Memory B cell (primary cell): ENCODE results near the gene TSPEAR.

Experiments
- ATAC-seq: fragments of 150-1000 bp; cut with Tn5 transposase; 2 replicates; pipeline ENCODE4 v1.10.0; 2021; ENCODE audit warnings: low read depth, mild to moderate bottlenecking, moderate library complexity
- DNase-seq, 2 donors: peaks; one replicate each; pipeline ENCODE4 v3.0.0; 2022; ENCODE audit warnings: low spot score in 2 of 2
- H3K27ac Mint-ChIP-seq: one replicate; pipeline ENCODE4 v1.8.0; 2022; ENCODE audit warnings: mild to moderate bottlenecking, moderate library complexity, mixed read lengths
- H3K27me3 Mint-ChIP-seq: one replicate; pipeline ENCODE4 v1.8.0; 2022; ENCODE audit warnings: mixed read lengths
- H3K36me3 Mint-ChIP-seq: one replicate; pipeline ENCODE4 v1.8.0; 2022; ENCODE audit warnings: mild to moderate bottlenecking, mixed read lengths
- H3K4me1 Mint-ChIP-seq: one replicate; pipeline ENCODE4 v1.8.0; 2022; ENCODE audit warnings: mixed read lengths
- H3K4me3 Mint-ChIP-seq: one replicate; pipeline ENCODE4 v1.8.0; 2022; ENCODE audit warnings: mild to moderate bottlenecking, moderate library complexity, mixed read lengths
- H3K9me3 Mint-ChIP-seq: one replicate; pipeline ENCODE4 v1.8.0; 2022; ENCODE audit warnings: mixed read lengths

TSPEAR gene

GRCh38 chr21:44734026-44734745 lies 22.8 kb upstream of the TSPEAR start:
- H3K27me3 Mint-ChIP-seq = peaks cover 15% of the 10 kb centered on the region
- no peak for DNase-seq
- H3K36me3 Mint-ChIP-seq = no peaks in the 10 kb centered on the region
- H3K4me3 Mint-ChIP-seq = no peak overlapping the region
- no peaks in the 10 kb centered on the region for H3K9me3 Mint-ChIP-seq
- ATAC-seq = no peak
- H3K4me1 Mint-ChIP-seq = no peaks in the 10 kb centered on the region
- H3K27ac Mint-ChIP-seq = no peak overlapping the region

GRCh38 chr21:44732956-44733355 lies 21.6 kb upstream of the TSPEAR start:
- H3K9me3 Mint-ChIP-seq = no peaks in the 10 kb centered on the region
- peaks cover 15% of the 10 kb centered on the region for H3K27me3 Mint-ChIP-seq
- ATAC-seq (no peak), DNase-seq (no peak)
- H3K4me1 Mint-ChIP-seq = no peaks in the 10 kb centered on the region
- no peaks in the 10 kb centered on the region for H3K36me3 Mint-ChIP-seq
- no peak overlapping the region for H3K4me3 Mint-ChIP-seq
- no peak overlapping the region for H3K27ac Mint-ChIP-seq

GRCh38 chr21:44732263-44732662 lies 20.9 kb upstream of the TSPEAR start:
- Mint-ChIP-seq H3K4me3 (no peak overlapping the region), H3K36me3 (no peaks in the 10 kb centered on the region), H3K27ac (no peak overlapping the region), H3K9me3 (no peaks in the 10 kb centered on the region), H3K4me1 (no peaks in the 10 kb centered on the region), H3K27me3 (peaks cover 15% of the 10 kb centered on the region)
- ATAC-seq = no peak
- DNase-seq = no peak

- Mint-ChIP-seq H3K4me3 (no peak overlapping the region), H3K4me1 (no peaks in the 10 kb centered on the region), H3K27ac (no peak overlapping the region), H3K9me3 (no peaks in the 10 kb centered on the region), H3K27me3 (peaks cover 22% of the 10 kb centered on the region), H3K36me3 (no peaks in the 10 kb centered on the region)
- no peak for ATAC-seq
- DNase-seq = no peak
These were observed 19.7 kb upstream of the TSPEAR start for GRCh38 chr21:44730951-44731579.

- Mint-ChIP-seq H3K9me3 (no peaks in the 10 kb centered on the region), H3K27me3 (peaks cover 28% of the 10 kb centered on the region), H3K27ac (no peak overlapping the region), H3K4me1 (no peaks in the 10 kb centered on the region), H3K36me3 (no peaks in the 10 kb centered on the region), H3K4me3 (no peak overlapping the region)
- DNase-seq (no peak), ATAC-seq (no peak)
These were observed 18.6 kb upstream of the TSPEAR start for GRCh38 chr21:44730028-44730395.

GRCh38 chr21:44729336-44730027 lies 18.1 kb upstream of the TSPEAR start:
- DNase-seq (no peak), ATAC-seq (no peak)
- peaks cover 28% of the 10 kb centered on the region for H3K27me3 Mint-ChIP-seq
- H3K4me3 Mint-ChIP-seq = no peak overlapping the region
- no peaks in the 10 kb centered on the region for H3K9me3 Mint-ChIP-seq
- no peak overlapping the region for H3K27ac Mint-ChIP-seq
- no peaks in the 10 kb centered on the region for H3K36me3 Mint-ChIP-seq
- no peaks in the 10 kb centered on the region for H3K4me1 Mint-ChIP-seq

- ATAC-seq (no peak), DNase-seq (no peak)
- no peaks in the 10 kb centered on the region for H3K9me3 Mint-ChIP-seq
- H3K27ac Mint-ChIP-seq = no peak overlapping the region
- no peak overlapping the region for H3K4me3 Mint-ChIP-seq
- H3K36me3 Mint-ChIP-seq = no peaks in the 10 kb centered on the region
- no peaks in the 10 kb centered on the region for H3K4me1 Mint-ChIP-seq
- peaks cover 30% of the 10 kb centered on the region for H3K27me3 Mint-ChIP-seq
These were observed 17.3 kb upstream of the TSPEAR start for GRCh38 chr21:44728716-44729115.

- ATAC-seq (no peak), DNase-seq (no peak)
- Mint-ChIP-seq H3K4me3 (no peak overlapping the region), H3K9me3 (no peaks in the 10 kb centered on the region), H3K27ac (no peak overlapping the region), H3K4me1 (peaks cover 2% of the 10 kb centered on the region), H3K36me3 (no peaks in the 10 kb centered on the region), H3K27me3 (peaks cover 34% of the 10 kb centered on the region)
These were observed 16.4 kb upstream of the TSPEAR start for GRCh38 chr21:44727757-44728156.

GRCh38 chr21:44727321-44727720 lies 15.9 kb upstream of the TSPEAR start:
- Mint-ChIP-seq H3K27ac (no peak overlapping the region), H3K4me3 (no peak overlapping the region), H3K27me3 (peaks cover 36% of the 10 kb centered on the region), H3K9me3 (no peaks in the 10 kb centered on the region), H3K4me1 (peaks cover 3% of the 10 kb centered on the region), H3K36me3 (no peaks in the 10 kb centered on the region)
- ATAC-seq (no peak), DNase-seq (no peak)

- ATAC-seq = no peak
These were observed 15.5 kb upstream of the TSPEAR start for GRCh38 chr21:44726826-44727225.

GRCh38 chr21:44724926-44725325 lies 13.6 kb upstream of the TSPEAR start:
- Mint-ChIP-seq H3K36me3 (no peaks in the 10 kb centered on the region), H3K27me3 (peaks cover 30% of the 10 kb centered on the region), H3K9me3 (no peaks in the 10 kb centered on the region), H3K4me3 (no peak overlapping the region), H3K27ac (no peak overlapping the region), H3K4me1 (peaks cover 3% of the 10 kb centered on the region)
- no peak for ATAC-seq
- DNase-seq = no peak

More at GRCh38 chr21:44726826-44727225, 15.5 kb upstream of the TSPEAR start:
- Mint-ChIP-seq H3K27me3 (peaks cover 33% of the 10 kb centered on the region), H3K9me3 (no peaks in the 10 kb centered on the region), H3K36me3 (no peaks in the 10 kb centered on the region), H3K27ac (no peak overlapping the region), H3K4me3 (no peak overlapping the region), H3K4me1 (peaks cover 3% of the 10 kb centered on the region)
- DNase-seq = no peak

- no peak overlapping the region for H3K27ac Mint-ChIP-seq
- H3K4me3 Mint-ChIP-seq = no peak overlapping the region
- peaks cover 31% of the 10 kb centered on the region for H3K27me3 Mint-ChIP-seq
These were observed 12.8 kb upstream of the TSPEAR start for GRCh38 chr21:44724196-44724595.

GRCh38 chr21:44723177-44724131 lies 12.1 kb upstream of the TSPEAR start:
- ATAC-seq (peak; percentile 26), DNase-seq (no peak)
- H3K36me3 Mint-ChIP-seq = no peaks in the 10 kb centered on the region
- no peak overlapping the region for H3K27ac Mint-ChIP-seq
- no peaks in the 10 kb centered on the region for H3K9me3 Mint-ChIP-seq
- peaks cover 3% of the 10 kb centered on the region for H3K4me1 Mint-ChIP-seq
- no peak overlapping the region for H3K4me3 Mint-ChIP-seq
- H3K27me3 Mint-ChIP-seq = peaks cover 34% of the 10 kb centered on the region

More at GRCh38 chr21:44724196-44724595, 12.8 kb upstream of the TSPEAR start:
- H3K4me1 Mint-ChIP-seq = peaks cover 3% of the 10 kb centered on the region
- no peaks in the 10 kb centered on the region for H3K9me3 Mint-ChIP-seq
- ATAC-seq (no peak), DNase-seq (no peak)
- H3K36me3 Mint-ChIP-seq = no peaks in the 10 kb centered on the region

GRCh38 chr21:44722731-44723130 lies 11.4 kb upstream of the TSPEAR start:
- peaks cover 3% of the 10 kb centered on the region for H3K4me1 Mint-ChIP-seq
- no peak overlapping the region for H3K4me3 Mint-ChIP-seq
- no peaks in the 10 kb centered on the region for H3K9me3 Mint-ChIP-seq
- H3K27me3 Mint-ChIP-seq = peaks cover 36% of the 10 kb centered on the region
- ATAC-seq (no peak), DNase-seq (no peak)
- H3K36me3 Mint-ChIP-seq = no peaks in the 10 kb centered on the region
- H3K27ac Mint-ChIP-seq = no peak overlapping the region
